ENCODE data around the gene BAG3. TPM values are rescaled to one million over a fixed set of nuclear protein-coding genes. Genes with fewer than 3 reads are reported as not detected.

Gene BAG3
- total RNA-seq, 2 experiments from 2014 or later: 14.9 to 16.4 TPM

DNA sequence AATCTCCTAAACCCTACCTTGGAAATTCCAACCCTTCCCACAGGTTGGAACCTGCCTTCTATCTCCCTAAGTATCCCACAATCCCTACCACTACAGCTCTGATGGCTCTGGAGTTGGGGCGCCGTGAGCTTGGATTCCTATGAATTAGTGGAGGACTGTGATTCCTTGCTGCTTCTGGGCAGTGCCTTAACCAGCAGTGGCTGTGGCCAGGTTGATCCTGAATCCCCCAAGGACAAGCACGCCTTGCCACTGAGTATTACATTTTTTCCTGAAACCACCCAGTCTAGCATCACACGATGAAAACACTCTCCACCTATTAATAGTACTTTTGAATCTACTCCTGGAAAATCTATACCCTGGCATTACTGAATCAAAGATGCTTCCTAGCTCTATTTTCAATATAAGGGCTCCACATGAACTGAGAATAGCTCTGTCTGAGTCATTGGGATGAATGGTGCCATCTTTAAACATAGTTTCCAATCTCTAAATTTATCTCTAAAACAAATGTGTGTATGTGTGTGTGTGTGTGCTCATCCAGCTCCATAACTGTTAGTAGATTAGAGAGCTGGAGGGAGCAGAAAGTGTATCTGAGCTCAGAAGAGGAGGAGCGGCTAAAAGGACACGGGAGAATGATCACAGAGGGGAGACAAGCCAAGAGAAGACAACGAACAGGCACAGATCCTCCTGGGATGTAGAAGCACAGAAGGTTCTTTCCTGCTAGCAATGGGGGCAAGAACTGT is 62.7 kb downstream of the BAG3 start:
- CTCF ChIA-PET: interaction anchor here (0.8 to 2.1 kb wide), 3 partner anchors 12 to 37 kb away, joined by 3 to 5 read pairs (median 4); partner anchors contain the start of gene INPP5F
- POLR2A ChIA-PET: no interaction called here

DNA sequence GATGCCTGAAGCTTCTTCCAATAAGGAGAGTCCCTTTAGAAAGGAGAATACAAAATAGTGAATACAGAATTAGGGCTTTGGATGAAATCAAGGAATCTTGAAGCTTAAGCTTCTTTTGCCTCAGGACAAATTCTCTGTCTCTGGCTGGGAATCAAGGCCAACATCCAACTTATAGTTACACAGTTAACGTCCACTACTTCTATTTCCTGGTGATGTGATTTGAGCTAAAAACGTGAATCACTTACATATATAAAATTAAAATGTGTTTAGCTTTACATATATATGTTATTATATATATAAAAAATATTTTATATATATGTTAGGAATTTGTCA is 63.3 kb downstream of the BAG3 start:
- ChIA-PET POLR2A (no interaction called here), CTCF (interaction anchor here (0.8 to 2.1 kb wide), 3 partner anchors 11 to 37 kb away, joined by 3 to 5 read pairs (median 4); partner anchors contain the start of gene INPP5F)

DNA sequence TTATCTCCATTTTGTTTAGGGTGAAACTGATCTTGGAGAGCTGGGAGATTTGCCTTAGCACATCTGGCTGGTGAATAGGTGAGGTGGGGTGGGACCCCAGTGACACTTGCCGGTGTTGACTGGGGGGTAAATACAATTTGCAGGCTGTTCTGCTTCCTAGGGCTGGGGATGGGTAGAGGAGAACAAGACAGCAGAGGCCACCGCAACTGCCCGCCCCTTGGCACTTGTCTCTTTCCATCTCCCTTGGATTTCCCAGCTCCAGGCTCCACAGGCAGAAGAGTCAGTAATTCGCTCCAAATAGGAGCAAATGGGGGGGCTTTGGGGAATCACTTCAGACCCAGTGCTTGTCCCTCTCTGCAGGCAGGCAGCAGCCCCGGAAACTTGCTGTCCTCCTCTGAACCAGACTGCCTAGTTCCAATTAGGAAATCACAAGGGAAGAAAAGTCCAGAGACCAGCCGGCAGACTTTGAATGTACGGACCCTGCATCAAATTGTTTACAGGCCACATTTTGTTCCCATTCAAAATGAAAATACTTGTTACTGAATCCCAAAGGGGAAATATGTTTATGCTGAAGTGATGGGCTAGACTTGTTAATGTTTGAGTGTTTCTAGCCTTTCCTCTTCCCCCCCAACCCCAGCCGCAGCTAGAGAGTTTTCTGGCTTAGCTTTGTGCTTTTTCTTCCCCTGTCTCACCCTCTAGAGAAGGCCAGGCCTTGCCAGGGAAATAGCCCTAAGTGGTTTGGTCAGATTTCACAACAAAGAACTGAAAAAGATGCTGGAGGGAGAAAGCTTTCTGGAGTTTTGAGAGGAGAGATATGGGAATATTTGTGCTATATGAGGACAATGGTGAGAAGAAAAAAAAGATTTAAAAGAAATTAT is 64.7 kb downstream of the BAG3 start:
- CTCF ChIA-PET: interaction anchor here (1.6 kb wide), 1 partner anchor 29 kb away, joined by 5 read pairs; no protein-coding TSS in a partner anchor
- POLR2A ChIA-PET: no interaction called here

DNA sequence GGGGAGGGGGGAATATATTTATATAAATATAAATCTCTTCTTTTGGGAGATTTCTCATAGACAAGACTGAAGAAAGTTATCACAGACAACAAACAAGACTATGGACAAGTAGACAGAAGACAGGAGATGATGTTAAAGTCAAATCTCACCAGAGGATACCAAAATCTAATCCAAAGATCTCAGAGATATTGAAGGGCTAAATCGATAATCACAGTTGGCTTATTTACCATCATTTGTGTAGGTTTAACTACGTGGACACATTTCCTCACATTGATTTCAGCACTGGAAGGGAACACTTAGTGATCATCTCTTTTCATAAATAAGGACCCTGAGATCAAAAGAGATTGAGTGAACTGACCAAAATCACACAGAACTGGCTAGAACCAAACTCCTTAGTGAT is 72.0 kb downstream of the BAG3 start:
- POLR2A ChIA-PET: no interaction called here
- CTCF ChIA-PET: no interaction called here

DNA sequence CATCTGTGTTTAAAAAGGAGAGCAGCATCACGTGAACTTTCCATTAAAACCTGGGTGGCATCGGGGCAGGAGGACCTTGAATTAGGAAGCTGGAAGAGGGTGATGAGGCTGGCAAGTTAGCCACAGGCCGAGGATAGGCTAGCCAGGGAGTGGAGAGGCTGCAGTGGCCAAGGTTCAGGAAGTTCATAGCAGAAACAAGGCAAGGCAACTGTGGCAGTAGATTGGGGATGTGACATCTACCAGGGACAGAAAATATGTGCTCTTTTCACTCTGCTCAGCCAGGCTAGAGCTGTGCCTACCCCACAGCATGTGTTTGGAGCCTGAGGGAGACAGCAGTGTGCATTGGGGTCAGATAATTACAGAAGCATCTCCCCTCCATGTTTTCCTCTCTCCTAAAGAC is 72.4 kb downstream of the BAG3 start:
- CTCF ChIA-PET: no interaction called here

DNA sequence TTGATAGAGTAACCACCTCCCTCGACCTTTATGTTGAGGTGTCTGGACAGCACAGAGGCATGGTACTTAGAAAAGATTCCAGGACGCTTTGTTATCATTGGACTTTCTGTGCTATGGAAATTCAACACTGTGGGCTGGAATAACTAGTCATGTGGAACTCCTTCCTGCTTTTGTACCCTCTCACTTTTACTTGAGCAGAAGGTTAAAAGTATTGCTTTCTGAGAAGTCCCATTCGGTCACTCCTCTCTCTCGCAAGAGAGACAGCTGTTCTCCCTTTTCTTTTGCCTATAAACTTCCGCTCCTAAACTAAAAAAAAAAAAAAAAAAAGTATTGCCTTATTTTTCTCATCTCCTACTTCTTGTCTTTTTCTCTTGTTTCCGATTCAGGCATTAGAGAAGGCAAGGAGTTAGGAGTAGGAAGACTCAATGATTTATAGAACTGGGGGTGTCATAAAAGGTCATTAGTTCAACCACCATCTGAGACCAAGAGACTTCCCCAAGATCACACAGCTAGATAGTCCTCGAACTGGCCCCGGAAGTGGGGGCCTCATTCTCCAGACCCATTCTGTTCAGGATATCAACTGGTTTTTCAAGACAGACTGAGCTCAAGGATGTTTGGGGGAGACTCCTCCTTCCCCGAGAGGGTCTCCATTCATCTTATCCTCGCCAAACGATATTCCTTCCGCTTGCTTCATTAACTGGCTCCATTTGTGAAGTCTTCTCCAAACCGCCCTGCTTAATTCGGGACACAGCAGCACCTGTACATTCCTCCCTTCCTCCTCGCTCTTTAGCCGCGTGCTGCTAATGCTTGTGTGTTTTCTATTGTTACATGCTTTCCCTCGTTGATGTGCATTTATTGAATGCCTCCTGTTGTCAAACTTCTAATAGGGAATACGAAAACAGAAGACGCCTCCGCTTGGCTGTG is 73.7 kb downstream of the BAG3 start:
- CTCF ChIA-PET: interaction anchor here (0.6 to 2.4 kb wide), 11 partner anchors 11 to 207 kb away, joined by 3 to 12 read pairs (median 5); no protein-coding TSS in a partner anchor
- POLR2A ChIA-PET: interaction anchor here (0.6 to 1.9 kb wide), 11 partner anchors 17 to 156 kb away, joined by 3 to 13 read pairs (median 7); partner anchors contain the start of gene BAG3

More for the DNA sequence above, 72.4 kb downstream of the BAG3 start:
- POLR2A ChIA-PET: no interaction called here

DNA sequence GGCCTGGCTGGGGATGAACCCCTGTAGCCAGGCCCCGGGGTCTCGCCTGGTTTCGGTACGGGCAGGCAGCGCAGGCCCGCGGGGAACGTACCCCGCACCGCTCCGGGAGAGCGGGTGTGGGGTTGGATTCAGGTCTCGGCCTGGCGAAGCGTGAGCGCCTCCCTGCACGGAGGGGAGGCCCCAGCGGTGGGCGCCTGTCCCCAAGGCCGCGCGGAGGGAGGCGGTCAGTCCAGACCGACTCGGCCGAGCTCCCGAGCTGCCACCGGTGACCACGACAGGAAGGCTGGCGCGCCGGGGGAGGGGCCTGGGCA is 74.3 kb downstream of the BAG3 start:
- POLR2A ChIA-PET: interaction anchor here (0.6 to 1.9 kb wide), 13 partner anchors 9 to 181 kb away, joined by 3 to 13 read pairs (median 6); partner anchors contain the start of gene BAG3
- CTCF ChIA-PET: interaction anchor here (0.6 to 2.4 kb wide), 13 partner anchors 11 to 208 kb away, joined by 3 to 12 read pairs (median 5); no protein-coding TSS in a partner anchor

DNA sequence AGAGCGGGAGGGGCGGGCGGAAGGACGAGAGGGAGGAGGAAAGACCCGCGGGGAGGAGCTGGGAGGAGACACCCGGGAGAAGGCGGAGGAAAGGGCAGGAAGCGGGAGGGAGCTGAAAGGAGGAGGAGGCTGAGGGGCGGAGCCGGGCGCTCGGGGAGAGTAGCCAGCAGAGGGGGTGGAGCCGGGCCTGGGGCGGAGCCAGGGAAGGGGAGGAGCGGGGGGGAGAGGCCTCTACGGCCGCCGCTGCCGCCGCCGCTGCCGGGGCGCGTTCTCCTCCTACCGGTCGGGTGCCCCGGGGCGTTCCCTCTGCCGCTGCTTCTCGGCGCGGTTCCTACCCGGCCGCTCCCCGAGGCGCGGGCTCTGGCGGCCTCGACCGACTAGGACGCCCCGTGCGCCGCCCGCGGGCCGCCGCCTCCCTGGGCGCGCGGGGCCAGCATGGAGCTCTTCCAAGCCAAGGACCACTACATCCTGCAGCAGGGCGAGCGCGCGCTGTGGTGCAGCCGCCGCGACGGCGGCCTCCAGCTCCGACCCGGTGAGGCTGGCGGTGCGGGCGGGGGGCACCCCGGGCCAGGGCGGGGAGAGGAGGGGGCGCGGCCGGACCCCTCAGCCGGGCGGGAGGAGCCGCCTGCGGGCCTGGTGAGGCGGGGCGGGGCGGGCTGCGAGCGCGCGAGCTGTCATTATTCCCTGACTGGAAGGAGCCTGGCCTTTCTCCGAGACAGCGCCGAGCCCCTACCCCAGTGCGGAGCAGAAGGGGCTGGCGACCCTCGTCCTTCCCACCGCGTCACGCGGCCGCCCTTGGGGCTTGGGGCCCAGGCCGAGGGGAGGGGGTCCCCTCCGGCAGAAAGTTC is 74.9 kb downstream of the BAG3 start, which contains the start of gene INPP5F:
INPP5F (plus strand) TSS at position 223 of the 848 bp plus-strand sequence; CDS start at position 436, 213 bp downstream.
- ChIA-PET POLR2A (interaction anchor here (0.5 to 1.9 kb wide), 14 partner anchors 9 to 391 kb away, joined by 3 to 13 read pairs (median 6); partner anchors contain the start of gene BAG3), CTCF (interaction anchor here (0.5 to 2.4 kb wide), 14 partner anchors 12 to 208 kb away, joined by 3 to 12 read pairs (median 5); no protein-coding TSS in a partner anchor)

DNA sequence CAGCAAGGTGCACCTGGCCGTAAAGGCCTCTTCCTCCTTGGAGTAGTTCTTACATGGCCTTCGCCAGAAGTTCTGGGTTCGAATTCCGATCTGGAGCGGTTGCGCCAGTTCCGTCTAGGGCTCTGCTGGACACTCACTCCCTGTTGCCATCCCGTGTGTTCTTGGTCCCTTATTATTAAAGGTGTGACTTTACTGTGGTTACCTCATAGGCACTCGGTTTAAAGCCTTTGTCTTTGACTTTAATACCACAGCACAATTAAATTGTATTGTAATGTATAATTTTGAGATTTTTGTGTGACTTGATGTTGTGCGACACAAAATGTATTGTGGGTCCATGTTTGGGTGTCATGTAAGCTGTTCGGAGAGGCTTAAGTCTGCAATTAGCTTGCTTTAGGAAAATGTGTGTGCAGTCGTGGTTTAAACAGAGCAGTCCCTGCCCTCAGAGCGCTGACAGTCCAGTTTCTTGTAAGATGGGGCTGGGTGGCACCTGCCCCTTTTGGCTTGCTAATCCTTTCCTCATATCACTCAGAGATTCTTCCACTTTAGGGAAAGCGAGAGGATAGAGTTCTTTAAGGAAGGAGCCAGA is 75.6 kb downstream of the BAG3 start:
- CTCF ChIA-PET: interaction anchor here (1.1 to 2.4 kb wide), 7 partner anchors 11 to 41 kb away, joined by 3 to 12 read pairs (median 6); no protein-coding TSS in a partner anchor
- POLR2A ChIA-PET: interaction anchor here (0.5 to 1.9 kb wide), 11 partner anchors 8 to 183 kb away, joined by 3 to 12 read pairs (median 6); partner anchors contain the start of gene BAG3

Other genes with a start within 250 kb of the BAG3 start
- 100 to 1,000 TPM; 150 to 152 TPM for gene RGS10, start 108.7 kb upstream of the BAG3 start, total RNA-seq
- gene TIAL1, start 54.4 kb upstream of the BAG3 start, total RNA-seq: 100 to 1,000 TPM; 202 to 204 TPM
- gene INPP5F, start 74.7 kb downstream of the BAG3 start, total RNA-seq: 10 to 100 TPM; 22.7 to 23.1 TPM
- gene MCMBP, start 221.5 kb downstream of the BAG3 start, total RNA-seq: 100 to 1,000 TPM; 129 to 131 TPM
- 10 to 100 TPM; 77.5 to 80.4 TPM for gene SEC23IP, start 241.3 kb downstream of the BAG3 start, total RNA-seq